GM19238 (cell line): ENCODE results near the gene CBX4.

ENCODE experiments used
- DNase-seq: peaks from one replicate; pipeline ENCODE4 v3.0.0; 2011; ENCODE audit warnings: low spot score; ENCODE audit not compliant: insufficient read length

Gene CBX4

DNA sequence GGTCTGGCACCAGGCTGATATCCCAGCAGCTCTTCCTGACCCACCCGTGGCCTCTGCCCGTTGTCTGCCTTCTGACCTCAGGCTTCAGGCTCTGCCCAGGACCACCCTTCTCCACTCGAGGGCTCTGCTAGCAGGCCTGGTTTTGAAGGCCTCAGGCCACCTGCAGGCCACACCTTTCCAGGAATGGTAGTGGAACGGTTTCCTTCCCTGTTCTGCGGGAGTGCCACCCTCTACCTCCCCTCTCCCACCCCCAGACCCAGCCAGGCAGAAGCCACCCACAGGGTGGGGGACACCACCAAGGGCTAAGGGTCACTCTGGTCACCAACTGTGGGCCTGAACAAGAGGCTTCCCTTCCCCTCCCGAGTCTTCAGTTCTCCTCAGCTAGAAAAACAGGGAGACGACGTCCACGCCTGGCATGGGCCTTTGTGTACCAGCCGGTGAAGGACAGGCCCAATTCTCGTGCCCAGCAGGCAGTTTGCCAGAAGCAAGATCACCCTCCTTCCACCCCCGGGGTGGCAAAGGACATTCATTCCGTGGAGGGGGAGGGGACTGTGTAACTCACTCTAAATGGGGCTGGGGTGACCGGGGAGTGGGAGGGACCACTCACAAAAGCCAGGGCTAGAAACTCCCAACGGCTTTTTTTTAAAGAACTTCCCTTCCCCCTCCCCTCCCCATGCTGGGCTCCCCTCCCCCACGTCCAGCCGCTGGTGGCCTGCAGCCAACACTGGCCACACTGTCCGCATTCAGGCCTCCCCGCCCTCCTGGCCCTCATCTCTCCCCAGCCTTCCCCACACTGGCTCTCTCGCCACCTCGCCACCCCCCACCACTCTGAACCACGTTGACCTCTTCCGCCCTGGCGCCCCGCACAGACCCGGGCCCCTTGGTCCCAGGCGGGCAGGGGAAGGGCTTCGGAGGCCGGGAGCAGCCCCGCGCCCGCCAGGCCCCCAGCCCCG is 7.7 kb downstream of the CBX4 start:
- no peak for DNase-seq

DNA sequence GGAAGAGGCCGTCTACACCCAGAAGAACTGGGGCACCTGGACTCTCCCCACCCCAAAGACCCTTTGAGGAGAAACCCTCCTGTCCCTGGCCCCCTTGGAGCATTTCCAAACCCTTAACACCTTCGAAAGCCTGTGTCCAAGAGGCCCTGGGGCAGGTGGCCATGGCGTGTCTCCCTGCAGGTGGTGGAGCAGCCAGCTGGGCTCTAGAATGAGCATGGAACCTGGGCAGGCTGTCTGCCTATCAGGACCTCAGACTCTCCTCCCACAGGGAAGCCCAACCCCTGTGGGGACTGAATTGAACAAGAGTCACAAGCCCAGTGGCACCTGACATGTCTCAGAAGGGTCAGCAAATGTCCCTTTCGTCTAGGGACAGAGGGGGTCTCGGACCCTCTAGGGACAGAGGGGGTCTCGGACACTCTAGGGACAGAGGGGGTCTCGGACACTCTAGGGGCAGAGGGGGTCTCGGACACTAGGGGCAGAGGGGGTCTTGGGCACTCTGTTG is 8.4 kb downstream of the CBX4 start:
- no peak for DNase-seq

DNA sequence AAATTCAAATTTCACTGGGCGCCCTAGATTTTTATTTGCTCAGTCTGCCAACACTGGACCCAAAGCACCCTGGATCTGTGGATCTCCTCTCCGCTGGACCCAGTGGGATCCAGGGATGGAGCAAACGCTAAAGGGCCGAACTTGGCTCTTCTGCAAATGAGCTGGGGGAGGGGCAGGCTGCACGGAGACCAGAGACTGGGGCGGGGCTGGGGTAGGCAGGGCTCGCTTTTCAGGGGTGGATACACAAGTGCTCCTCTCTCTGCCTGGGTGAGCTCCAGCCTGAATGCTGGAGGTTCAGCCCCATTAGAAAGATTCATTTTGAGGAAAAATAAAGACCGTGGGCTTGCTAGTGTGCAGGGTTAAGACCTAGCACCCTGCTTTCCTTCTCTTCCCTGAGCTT is 8.9 kb downstream of the CBX4 start:
- DNase-seq: no peak

DNA sequence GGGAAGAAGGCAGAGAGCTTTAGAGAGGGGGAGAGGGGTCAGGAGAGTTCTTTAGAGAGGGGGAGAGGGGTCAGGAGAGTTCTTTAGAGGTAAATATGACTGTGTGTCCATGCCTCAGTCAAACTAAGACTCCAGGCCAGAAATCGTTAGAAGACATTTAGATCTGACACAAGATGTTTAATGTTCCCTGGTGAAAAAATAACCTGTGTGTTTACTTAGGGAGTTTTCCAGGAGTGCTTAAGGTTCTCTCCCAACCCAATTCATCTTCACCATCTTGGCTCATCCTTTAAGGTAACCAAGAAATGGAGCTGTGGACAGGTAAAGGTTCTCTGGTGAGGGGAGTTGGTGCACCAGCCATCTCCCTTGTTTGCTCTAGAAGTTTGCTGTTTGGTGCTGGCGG is 9.8 kb downstream of the CBX4 start:
- DNase-seq: no peak

DNA sequence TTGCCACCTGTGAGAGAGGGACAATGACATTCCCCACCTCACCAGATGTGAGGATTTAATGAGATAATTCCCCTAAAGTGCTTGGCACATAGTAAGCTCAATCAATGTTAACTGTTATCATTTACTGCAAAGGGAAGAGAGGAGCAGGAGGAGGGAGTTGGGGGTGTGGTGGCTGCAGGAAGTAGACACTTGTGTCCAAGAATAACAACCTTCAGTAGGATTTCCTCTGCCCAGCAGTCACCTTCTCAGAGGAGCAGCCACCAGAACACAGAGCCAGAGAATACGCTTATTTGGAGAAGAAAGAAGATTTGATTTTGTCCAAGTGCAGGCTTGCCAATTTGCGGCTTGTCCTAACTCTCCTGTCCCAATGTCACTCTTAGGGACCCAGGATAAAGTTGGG is 10.2 kb downstream of the CBX4 start:
- DNase-seq: no peak

DNA sequence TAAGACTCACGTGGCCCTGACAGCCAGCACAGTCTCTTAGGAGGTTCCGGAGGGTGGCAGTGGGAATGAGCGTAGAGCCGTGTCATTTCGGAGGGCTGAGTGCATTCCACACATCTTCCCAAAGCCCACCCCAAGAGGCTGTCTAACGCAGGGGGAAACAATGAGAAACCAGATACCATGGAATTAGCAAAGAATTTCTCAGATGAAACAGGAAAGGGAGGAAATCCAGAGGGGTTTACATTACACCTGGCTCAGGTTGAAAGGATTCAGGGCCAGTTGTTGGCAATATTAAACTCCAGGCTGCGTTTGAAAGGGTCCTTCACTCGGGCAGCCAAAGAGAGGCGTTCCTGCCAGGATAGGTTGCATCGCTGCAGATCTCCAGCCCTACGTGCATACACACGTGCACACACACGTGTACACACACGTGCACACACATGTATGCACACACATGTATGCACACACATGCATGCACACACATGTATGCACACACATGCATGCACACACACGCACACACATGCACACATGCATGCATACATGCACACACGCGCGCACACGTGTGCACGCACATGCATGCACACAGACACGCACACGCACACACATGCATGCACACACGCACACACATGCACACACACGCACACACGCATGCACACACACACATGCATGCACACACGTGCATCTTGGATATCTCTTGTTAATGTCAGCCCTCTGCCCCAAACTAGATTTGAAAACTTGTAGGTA is 12.2 kb downstream of the CBX4 start:
- no peak for DNase-seq

DNA sequence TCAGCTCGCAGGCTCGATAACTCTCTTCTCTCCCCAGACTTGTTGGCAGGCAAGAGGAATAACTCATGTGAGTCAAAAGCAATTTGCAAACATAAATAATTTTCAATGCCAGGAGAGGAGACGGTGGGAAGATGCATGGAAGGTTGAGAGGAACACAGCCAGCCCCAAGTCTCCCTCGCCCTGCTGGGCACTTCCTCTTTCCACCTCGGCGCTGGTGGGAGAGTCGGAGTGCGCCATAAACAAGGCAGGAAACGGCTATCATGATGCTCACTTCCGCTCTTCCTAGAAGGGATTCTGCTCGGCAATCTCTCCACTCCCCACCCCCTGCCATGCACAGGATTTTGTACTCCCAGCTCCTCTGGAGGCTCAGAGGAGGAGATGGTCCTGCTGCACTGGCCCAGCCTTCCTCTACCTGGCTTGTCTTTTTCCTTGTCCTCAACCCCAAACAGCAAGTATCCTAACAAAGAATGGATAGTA is 13.0 kb downstream of the CBX4 start:
- no peak for DNase-seq

DNA sequence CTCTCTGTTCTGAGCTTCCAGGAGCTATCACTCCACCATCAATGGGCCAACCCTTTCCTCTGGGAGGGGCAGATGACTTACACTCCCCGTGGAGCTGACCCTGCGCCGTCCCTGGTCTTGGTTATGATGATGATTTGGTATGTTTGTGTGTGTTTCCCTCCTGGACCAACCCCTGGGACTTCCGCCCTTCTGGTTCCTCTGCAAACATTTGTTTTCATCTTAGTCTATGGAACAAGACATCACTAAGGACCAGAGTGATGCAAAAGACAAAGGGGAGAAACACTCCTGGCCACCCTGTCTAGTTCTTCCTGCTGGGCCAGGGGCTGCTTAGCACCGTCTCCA is 13.7 kb downstream of the CBX4 start:
- DNase-seq: no peak

DNA sequence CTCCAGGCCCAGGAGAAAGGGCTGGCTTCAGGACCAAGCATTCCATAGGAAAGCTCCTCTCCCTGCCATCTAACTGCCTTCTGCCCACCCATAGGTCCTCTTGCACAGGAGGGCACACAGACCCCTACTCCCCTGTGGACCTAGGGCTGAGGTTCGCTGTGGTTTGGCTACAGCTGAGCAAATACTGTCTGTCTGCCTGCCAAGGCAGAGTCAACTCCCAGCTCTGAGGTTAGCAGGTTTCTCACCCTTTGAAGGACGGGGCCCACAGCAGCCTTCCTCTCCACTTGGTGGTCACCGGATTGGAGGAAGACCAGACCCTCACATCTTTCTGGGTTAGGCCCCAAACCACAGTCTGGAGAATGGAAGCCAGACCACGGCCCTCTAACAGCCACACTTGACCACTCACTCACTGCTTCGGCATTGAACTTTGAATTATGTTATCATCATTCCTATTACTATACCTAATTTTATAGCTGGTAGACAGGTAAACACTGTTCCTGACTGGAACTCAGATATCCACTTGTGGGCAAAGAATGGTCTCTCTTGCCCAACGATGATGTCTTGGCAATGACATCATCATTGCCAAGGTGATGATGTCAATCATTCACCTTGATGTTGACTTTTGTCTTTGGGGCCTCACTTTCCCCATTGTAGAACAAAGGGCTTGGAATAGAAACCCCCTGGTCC is 14.2 kb downstream of the CBX4 start:
- DNase-seq: no peak

DNA sequence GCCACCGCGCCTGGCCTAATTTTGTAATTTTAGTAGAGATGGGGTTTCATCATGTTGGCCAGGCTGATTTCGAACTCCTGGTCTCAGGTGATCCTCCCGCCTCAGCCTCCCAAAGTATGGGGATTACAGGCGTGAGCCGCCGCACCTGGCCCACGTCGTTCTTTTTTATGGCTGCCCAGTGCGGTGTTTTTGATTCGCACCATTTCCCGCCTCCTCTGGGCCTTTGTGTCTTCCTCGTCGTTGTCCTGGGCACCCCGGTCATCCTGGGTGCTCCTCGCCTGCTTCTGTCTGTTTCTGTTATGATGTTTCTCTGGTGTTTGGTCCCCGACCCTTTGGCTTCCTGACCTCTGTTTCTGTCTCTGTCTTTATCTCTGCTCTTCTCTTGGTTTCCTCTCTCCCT is 15.0 kb downstream of the CBX4 start:
- no peak for DNase-seq

DNA sequence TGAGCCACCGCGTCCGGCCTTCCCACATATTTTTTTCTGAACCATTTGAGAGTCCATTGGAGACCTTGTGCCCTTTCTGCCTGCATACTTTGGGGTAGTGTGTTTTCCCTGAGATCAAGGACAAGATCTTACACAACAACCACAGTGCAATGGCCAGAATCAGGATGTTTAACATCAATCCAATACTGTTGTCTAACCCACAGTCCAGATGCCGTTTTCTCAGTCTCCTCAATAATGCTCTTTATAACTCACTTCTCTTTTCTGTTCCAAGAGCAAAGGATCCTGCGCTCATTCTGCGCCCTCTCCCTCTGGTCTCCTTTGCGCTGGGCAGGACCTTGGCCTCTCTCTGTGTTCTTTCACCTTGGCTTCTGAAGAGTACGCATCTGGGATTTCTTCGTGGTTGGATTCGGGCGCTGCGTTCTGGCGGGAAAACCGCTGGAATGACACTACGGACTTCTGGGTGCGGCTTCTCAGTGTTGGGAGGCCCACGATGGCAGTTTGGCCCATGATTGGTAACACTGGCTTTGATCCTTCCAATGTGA is 16.6 kb downstream of the CBX4 start:
- DNase-seq: no peak

DNA sequence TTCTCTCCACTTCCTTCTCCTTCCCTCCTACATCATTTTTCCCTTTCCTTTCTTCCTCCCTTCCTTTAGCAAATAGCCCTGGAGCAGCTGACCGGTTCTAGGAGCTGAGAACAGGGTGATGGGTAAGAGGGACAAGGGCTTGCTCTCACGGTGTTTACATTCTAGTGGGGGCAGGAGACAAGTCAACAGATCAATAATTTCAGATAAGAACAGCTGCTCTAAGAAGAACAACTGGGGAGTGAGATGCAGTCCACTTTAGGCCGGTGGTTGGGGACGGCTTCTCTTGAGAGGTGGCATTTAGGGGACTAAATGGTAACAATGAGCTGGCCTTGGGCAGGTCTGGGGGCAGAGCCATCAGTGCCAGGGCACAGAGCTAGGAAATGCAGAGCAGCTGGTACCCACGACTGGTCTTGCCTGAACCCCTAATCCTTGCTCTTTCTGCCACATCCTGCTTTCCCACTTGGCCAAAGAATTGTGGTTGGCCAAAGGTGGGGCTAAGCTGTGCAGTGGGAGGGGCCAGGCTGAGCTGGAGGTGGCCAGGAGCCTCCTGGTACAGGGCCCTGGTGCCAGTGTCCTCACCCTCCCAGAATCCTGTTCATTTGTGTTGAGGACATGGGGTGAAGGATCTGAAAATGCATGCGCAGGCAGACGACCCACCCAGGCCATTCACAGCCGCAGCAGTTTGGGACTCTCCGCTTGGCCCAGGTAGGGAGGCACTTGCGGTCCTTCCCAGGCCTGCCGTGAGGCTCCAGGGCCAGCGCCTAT is 17.7 kb downstream of the CBX4 start:
- DNase-seq: no peak

DNA sequence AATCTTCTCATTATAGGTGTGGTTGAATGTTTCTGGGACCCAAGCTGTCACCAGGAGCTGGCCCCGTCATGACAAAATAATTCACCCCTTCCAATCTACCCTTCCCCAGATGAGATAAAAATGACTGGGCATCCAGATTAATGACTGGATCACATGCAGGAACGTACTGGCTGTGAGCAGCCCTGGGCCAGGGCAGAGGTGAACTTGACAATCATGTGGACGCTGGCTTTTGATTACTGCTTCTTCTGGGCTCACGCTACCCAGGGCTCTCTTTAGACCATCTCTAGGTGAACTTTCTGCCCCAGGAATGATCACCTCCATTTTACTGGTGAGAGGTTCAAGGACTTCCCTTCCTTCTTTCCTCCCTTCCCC is 18.3 kb downstream of the CBX4 start:
- DNase-seq: no peak

DNA sequence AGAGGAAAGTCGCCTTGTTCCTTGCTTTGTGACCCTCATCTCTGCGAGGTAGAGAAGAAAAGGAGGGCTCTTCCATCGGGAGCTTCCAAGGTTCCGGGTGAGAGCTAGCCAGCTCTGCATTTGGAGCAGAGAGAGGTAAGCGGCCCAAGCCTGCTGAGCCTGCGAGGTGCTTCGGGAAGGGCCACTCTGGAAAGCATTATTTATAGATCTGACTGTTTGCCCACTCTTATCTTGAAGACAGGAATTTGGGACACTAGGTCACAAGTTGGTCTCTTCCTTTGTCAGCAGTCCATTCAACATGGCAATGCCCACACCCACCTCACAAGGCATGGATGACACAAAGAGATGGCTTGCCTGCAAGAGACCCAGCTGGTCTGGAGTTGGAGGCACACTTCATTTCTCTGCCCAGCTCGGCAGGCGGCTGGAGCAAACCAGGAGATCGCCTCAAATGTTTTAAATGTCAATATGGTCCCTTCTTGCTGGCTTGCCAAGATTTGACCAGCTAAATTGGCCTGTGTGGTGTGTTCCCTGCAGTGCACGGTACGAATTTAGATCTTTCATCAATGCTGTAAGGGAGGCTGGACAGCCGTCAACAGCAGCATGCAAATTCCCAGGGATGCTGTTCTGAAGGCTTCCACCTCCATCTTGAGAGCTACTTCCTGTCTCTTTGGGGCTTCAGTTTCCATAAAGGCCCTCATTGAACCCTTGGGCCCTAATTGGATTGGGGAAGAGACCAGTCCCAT is 19.5 kb downstream of the CBX4 start:
- DNase-seq: no peak

DNA sequence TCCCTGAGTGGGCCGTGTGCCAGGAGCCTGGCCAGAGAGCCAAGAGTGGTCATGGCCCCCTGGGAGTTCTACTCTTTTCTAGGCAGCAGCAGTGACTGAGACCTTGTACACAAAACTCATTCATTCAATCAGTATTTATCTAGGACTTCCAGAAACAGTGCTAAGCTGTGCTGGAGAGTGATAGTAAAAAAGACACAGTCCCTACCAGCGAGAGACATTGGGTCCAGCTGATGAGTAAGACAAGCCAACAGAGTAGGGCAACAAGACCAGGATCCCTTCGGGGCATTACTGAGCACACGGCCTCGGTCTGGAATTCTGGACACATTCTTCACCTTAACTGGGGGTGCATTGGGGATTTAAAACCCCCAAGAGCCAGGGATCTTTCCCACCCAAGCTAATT is 20.2 kb downstream of the CBX4 start:
- DNase-seq: no peak

DNA sequence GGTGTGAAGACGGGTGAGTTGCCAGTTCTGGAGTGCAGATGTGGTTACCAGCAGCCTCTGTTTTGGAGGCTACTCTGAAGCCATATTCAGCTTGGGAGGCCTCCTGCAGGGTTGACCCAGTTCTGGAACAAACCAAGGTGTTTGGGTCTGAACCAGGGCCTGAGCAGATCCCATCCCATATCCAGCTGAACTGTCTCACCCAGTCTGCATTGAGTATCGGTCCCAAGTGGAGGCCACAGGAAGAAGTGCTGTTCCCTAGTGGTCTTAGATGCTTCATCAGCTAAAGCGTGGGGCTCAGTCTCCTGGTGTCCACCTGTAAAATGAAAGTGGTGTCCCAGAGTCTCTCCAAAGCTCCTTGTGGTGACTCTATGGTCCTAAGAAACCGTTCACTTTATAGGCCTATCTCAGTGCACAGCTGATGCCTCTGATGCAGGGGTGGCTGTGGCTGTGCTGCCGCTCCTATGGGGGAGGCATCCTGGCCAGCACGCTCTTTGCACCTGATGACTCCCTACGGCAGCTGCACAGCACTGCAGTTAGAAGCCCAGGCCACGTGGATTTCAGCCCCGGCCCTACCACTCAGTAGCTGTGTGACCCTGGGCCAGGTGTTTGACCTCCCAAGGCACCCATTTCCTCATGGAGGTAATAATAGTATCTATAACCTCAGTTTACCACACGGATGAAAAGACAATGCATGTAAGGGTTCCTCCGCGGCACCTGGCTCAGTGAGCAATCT is 21.0 kb downstream of the CBX4 start:
- no peak for DNase-seq

DNA sequence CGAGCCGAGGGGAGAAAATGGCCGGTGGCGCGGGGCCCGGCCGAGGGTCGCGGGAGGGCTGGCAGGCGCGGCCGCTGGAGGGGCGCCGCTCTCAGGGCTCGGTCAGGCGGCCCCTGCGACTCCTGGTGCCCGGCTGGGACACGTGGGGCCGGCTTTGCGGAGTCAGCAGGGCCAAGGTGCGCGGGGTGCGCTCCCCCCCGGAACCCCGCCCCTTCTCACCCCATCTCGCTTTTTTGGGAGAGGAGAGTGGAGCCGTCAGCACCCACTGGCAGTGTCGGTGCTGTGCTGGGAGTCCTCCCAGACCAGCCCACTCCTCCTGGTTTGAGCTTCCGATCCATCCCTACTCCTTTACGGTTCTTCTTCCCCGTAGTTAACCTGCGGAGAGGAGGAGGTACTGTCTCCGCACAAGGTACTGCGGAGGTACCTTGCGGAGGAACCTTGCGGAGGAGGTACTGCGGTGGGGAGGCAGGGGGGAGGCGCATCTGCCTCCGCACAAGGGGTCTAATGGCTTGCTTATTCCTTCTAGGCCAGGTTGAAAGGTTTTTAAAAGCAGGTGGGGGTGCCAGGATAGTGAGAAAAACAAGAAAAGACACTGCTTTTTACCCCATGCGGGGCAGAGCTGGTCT is 23.3 kb downstream of the CBX4 start:
- no peak for DNase-seq

DNA sequence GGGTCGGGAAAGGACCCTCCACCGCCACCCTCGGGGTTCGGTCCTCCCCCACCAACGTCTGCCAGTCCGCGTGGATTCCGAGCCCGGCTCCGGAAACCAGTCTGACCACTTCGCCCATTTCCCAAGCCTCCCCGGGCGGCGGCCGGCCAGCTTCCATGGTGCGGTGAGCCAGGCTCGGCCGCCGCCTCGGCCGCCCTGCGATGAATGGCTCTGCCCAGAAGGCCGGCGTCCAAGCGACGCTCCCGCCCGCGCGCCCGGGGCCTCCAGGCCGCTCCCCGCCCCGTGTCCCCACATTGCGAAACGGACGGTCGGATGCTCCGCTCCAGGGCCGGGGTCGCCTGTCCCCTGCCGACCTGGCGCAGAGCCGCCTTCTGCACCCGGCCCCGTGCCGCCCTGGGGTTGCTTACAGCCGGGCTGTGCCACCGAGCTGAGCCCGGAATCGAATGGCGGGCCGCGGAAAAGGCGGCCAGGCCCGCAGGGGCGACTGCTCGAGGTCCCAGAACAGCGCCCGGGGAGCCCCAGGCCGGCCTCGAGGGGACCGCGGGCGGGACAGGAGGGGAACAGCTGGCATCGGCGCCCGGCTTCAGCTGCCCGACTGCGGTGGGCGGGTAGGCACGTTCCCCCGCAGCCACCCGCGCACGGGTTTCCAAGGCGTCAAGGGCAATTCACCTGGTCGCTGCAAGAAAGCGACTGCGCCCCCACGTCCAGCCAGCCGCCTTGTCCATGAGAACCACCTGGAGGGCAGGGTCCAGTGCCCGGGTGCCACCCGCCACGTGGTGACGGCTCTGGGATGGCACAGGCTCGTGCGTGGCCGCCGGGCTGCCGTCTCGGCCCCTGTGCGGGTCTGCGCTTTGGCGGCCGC is 24.0 kb downstream of the CBX4 start:
- no peak for DNase-seq
